Measurements from ENCODE around the gene TAP1.

DNA sequence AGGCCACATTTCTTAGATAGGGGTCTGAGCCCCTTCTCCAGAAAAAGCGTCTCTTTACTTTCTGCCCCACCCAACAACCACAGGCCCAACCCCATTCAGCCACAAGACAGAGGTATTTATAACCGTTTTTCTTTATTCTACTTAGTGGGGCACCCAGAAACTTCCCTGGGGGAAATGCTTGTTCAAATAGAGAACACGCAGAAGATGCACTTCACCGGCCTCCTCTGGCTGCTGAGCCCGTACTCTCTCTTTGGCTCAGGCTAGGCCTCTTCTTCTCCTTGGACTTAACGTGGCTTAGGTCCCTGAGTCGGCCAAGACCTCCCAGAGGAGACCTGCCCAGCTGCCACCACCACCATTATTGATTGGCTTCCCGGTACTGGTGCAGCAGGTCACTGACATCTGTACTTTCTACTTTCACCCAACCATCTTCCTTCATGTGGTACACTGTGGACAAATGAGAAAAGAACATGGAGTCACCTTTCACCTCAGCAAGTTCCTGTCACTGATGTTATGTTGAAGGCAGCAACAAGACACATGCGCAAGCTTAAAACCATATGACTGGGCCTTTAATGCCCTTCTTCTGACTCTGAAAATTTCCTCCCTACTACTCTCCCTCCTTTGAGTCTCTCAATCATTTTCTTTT is 12.8 kb downstream of the TAP1 start:
- TF ChIP-seq, protein P1, sequence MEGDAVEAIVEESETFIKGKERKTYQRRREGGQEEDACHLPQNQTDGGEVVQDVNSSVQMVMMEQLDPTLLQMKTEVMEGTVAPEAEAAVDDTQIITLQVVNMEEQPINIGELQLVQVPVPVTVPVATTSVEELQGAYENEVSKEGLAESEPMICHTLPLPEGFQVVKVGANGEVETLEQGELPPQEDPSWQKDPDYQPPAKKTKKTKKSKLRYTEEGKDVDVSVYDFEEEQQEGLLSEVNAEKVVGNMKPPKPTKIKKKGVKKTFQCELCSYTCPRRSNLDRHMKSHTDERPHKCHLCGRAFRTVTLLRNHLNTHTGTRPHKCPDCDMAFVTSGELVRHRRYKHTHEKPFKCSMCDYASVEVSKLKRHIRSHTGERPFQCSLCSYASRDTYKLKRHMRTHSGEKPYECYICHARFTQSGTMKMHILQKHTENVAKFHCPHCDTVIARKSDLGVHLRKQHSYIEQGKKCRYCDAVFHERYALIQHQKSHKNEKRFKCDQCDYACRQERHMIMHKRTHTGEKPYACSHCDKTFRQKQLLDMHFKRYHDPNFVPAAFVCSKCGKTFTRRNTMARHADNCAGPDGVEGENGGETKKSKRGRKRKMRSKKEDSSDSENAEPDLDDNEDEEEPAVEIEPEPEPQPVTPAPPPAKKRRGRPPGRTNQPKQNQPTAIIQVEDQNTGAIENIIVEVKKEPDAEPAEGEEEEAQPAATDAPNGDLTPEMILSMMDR (IDR thresholded peaks at IDR 0.05) = no peak
- TF ChIP-seq POLR2A (IDR thresholded peaks at IDR 0.05) (no peak), EP300 (IDR thresholded peaks at IDR 0.05) (no peak)

Data from tibial nerve (tissue), 4 donors.